Fibroblast of the conjunctiva (primary cell): Measurements from ENCODE around the gene FAM200B.
A peak's percentile ranks its signal among the peaks of the same experiment; 100 is the strongest.
"Not testable (repeated sequence)": the region's sequence is repeated elsewhere in the genome, so short reads cannot be mapped to it uniquely, and the experiment has no call there.

Experiments used
- DNase-seq: peaks from one replicate; pipeline ENCODE4 v3.0.0-alpha.2; 2010; ENCODE audit warnings: low read depth

The FAM200B gene

DNA sequence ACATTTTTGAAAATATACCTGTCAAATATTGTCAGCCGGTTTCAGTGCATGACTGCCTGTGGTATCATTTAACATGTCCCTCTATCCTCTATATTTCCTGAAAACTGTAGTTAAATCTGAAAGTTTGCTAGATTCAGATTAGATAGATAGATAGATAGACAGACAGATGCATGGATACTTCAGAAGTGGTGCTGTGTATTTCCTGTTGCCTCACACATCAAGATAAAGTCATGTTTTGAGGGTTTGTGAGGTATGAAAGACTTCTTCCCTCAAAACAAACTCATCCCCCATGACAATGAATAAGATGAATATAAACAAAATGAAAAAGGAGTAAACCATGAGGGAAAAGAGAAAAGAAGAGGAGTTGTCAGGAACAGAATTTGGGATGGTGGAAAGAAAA is 15.2 kb downstream of the FAM200B start:
- no peak for DNase-seq

DNA sequence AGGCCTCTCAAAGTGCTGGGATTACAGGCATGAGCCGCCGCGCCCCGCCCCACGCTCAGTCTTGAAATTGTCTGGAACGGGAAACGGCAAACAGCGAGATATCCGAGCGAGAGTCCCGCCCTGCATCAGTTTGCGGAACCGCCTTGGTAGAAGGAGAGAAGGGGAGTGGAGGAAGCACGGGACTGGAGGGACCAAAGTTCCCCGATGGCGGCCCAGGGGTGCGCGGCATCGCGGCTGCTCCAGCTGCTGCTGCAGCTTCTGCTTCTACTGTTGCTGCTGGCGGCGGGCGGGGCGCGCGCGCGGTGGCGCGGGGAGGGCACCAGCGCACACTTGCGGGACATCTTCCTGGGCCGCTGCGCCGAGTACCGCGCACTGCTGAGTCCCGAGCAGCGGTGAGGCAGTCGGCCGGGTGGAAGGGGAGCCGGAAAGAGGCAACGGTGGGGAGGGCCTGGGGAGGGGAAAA is 21.3 kb downstream of the FAM200B start, which contains the start of gene BST1:
Gene BST1 (plus strand): TSS at position 125 of the 463 bp plus-strand sequence. CDS start 80 bp downstream, at position 205.
- DNase-seq: no peak

DNA sequence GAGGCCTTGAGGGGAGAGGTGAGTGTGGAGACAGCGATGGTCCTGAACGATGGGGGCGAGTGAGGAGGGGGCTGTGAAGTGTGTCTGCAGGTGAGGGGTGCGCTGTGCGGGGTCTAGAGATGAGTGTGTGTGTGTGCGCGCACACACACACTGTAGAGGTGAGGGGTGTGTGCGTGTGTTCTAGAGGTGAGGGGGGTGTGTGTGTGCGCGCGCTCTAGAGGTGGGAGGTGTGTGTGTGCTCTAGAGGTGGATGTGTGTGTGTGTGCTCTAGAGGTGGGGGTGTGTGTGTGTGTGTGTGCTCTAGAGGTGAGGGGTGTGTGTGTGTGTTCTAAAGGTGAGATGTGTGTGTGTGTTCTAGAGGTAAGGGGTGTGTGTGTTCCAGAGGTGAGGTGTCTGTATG is 21.8 kb downstream of the FAM200B start:
- DNase-seq: no peak

DNA sequence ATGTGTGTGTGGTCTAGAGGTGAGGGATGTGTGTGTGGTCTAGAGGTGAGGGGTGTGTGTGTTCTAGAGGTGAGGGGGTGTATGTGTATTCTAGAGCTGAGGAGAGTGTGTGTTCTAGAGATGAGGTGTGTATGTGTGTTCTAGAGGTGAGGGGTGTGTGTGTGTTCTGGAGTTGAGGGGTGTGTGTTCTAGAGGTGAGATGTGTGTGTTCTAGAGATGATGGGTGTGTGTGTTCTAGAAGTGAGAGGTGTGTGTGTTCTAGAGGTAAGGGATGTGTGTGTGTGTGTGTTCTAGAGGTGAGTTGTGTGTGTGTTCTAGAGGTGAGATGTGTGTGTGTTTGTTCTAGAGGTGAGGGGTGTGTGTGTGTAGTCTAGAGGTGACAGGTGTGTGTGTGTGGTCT is 22.5 kb downstream of the FAM200B start:
- DNase-seq: no peak

DNA sequence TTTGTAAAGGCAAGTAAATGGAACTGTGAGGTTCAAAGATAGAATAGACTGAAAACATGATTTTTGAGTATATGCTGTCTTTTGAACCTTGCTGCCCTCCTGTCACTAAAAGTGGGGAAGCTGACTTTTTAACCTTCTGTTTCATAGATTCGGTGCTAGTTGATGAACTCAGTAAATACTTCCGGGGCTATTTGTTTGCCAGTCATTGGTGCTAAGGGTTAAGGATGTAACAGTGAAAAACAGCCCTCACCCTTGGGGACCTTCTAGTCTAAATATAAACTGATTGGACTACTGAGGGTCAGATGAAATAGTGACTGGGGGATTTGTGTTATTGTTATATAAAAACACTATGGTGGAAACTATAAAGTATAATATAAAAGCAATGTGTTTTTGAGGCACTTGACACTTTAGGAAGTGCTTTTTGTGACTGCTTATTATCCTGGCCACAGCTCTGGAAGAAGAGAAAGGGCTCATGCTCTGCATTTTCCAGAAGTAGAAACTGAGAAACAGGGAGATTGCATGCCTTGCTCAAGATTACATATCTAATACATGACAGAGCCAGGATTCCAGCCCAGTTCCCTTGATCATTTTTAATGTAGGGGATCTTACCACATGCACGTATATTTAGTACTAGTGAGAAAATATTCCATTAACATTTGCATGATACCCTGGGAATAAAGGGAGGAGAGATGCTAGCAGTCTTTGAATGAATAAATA is 25.2 kb downstream of the FAM200B start:
- no peak for DNase-seq

DNA sequence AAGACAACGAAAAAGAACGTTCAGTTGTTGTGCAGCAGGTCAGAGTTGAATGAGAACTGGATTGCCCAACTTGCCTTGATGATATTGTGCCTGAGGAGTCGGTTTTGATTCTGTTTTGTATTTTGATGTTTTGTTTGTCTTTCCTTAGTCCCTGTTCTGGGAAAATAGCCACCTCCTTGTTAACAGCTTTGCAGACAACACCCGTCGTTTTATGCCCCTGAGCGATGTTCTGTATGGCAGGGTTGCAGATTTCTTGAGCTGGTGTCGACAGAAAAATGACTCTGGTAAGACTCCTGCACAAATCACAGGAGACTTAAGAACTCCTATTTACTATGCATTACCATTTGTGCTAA is 25.7 kb downstream of the FAM200B start:
- peak; percentile 51 for DNase-seq

DNA sequence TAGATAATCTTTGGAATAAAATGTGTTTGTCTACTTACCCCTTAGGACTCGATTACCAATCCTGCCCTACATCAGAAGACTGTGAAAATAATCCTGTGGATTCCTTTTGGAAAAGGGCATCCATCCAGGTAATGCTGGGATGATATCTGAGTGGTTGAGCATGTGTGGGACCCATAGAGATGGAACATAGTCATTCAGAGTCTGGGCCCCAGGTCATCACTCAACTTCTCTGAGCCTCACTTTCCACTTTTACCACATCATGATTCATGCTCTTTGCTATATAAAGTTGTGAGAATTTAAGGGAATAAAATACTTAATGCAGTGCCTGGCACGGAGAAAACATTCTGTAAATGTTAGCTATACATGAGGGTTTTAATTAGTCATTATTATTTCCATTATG is 30.1 kb downstream of the FAM200B start:
- DNase-seq: no peak

DNA sequence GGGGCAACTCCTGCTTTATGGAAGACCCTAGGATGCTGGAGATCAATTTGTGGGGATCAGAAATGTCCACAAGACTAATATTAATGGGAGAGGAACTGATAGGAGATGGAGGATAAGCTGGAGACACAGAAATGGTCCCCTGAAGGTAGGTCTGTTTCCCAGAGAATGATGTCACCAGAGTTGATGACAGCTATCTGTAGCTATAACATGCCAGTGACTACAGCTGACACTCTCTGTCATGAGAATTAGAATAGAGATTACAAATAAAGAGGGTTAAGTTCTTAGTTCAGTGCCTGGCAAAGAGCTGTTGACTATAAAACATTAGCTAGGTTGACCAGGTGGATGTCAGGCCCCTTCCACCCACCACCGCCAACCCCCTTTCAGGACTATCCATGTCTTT is 30.6 kb downstream of the FAM200B start:
- DNase-seq: no peak

DNA sequence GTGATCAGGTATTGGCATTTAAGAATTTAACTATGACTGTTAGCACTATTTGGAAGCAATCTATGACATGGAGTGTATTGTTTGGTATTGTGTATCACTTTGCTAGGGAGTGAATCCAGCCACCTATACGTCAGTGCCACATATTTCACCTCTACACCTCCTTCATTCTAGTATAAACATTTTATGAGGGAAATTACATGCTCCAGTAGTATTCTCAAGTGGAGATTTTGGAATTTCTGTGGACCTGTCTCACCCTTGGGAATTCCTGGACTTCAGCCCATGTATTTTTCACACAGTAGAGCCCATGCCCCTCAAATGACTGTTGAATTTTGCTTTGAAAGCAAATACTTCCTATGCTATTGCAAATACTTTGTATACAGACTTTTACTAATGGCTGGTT is 32.5 kb downstream of the FAM200B start:
- DNase-seq: no peak

DNA sequence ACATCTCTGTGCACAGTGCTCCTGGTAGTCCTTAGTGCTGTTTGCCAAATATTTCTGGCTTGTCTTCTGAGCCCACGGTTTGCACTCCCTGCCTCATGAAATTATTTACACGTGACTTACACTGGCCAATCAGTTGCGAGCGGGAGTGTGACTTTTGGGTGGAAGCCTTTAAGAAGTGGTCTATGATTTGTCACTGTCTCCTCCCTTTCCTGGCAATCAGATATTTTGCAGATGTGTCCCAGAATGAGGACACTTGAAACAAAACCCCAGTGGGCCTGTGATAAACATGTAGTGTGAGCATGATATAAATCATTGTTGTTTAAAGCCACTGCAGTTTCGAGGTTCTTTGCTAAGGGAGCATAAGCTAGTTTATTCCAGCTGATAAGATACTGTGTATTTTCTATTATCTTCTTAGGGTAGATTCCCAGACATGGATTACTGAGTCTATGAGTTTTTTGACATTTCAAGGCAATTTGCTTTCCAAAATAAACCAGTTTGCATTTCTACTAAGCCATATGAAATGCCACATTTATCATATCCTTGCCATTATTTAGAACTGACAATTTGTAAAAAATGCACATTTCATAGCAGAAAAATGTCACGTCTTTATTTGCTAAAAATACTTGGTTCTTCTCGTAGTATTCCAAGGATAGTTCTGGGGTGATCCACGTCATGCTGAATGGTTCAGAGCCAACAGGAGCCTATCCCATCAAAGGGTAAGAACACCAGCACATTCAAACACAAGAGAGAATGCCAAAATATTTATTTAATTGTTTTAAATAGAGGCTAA is 33.2 kb downstream of the FAM200B start:
- no peak for DNase-seq

DNA sequence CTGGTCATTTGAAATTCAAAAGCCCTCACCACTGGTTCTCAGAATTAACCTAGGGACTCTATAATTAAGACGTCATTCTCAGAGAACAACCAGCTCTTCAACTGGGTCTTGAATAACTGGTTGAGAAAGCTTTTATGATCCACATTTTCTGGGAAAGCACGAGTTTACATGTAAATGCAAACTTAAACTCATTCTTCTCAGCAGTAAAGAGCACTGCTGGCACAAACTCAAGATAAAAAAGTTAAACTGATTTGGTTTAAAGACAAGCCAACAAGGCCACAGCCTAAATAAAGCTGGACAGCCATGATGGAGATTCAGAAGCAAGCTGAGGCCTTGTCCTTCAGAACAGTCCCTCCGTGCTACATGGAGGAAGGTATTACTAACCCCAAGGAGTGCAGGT is 34.5 kb downstream of the FAM200B start:
- no peak for DNase-seq

DNA sequence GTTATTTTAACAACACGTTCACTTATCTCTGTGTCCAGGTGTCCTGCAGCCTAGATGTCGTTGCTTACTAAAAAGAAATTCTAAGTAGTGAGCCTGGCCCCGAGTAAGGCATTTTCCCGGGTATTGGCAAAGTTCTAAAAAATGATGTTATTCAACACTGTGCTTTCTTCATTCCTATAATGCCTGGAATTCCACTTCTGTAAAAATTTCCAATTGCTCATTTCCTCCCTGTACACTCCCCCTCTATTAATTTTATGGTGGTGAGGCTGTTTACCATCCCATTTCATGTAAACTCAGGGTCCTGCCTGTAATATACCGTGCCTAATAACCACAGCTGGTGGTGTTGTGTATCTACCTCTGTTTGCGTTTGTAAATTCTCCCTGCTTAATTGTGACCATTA is 35.5 kb downstream of the FAM200B start:
- DNase-seq: no peak

DNA sequence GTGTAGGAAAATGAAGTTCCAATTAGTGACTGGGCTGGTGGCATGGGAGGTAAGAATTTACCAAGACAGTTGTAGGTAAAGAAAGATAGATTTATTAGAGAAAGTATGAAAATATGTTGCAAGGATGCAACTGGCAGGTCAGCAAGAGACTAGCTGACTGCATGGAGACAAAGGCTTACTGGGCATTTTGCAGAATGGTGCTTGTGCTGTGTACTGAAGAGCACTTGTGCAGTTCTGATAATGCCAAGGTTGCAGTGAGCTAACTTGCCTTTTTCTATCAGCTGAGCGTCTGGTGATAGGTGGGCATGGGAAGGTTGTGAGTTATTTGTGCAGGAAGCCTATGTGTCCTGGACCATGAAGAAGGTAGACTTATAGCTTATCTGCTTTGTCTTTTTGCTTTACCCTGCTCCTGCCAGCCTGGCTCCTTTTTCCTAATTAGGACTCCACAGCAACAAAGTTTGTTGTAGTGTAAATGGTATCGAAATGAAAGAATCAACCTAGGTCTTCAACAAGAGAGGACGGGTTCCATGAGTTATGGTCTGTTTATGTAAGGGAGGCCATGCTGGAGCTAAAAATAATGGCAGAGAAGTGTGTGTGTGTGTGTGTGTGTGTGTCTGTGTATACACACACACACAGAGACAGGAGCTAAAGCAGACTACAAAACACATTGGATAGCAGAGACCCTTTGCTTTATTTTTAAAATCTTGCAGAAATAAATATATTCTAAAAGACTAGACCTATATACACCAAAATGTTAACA is 36.2 kb downstream of the FAM200B start:
- DNase-seq: no peak

DNA sequence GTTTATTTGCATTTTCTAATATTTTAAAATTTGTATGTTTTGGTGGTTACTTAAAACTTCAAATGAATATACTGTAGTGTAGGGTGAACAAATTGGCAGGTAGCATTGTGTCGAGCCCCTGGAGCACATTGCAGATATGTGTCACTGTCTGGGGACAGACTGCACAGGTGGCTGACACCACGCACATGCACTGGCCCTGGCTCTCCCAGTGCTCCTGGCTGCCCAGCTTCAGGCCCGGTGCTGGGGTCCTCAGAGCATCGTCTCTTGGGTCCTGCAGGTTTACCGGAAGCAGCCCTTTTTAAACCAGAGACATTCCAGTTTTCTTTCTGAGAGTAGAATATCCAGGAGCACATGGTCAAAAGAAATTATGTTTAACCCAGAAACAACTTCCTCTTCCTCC is 36.8 kb downstream of the FAM200B start:
- DNase-seq: no peak

DNA sequence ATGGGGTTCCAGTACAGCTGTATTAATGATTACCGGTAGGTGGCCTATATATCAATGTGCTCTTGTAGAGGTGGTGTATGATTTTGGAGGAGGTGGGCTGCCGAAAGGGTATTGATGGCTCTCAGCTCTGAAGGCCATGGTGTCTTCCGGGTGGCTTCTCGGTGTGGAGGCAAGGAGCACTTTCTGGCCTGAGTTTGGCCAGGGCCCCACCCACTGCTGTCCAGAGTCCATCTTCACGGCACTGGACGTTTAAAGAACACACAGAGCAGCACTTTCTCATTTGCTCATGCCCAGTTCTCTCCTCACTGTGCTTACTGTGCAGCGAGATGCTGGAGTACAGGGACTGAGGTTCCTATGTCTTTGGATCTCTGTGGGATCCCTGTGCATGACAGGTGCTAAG is 37.3 kb downstream of the FAM200B start:
- no peak for DNase-seq

DNA sequence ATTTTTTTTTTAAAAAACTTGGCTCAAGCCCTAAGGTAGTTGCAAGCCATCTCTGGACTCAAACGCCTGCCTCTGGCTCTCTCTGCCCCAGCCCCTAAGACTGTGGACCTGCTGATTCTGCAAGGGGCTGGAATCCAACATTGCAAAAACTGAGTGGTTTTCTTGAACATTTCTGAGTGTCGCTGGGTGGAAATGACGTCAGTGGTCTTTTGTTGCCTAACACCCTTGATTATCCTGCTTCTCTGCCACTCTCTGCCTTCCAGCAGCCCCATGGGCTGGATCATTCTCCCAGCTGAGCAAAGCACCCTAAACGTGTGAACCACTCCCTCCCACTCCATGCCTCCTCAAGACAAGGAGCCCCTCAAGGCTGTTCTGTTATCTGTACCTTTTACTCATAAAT is 37.9 kb downstream of the FAM200B start:
- DNase-seq: no peak

DNA sequence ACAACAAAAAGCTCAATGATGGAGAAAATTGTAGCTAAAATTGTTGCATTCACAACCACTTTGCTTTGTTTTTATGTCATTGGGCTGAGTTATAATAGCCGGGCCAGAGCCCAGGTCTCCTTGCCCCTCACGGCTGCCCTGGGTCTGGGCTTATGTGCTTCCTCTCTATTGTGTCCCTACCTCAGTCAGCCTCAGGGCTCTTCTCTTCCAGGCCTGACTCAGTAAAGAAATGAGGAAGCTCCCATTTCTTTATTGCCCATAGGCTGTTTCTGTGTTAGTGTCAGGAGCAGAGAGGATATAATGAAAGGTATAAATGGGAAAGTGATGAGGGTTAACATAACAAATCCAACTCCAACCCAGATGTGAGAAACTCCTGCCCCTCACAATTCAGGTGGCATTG is 39.2 kb downstream of the FAM200B start:
- DNase-seq: no peak

DNA sequence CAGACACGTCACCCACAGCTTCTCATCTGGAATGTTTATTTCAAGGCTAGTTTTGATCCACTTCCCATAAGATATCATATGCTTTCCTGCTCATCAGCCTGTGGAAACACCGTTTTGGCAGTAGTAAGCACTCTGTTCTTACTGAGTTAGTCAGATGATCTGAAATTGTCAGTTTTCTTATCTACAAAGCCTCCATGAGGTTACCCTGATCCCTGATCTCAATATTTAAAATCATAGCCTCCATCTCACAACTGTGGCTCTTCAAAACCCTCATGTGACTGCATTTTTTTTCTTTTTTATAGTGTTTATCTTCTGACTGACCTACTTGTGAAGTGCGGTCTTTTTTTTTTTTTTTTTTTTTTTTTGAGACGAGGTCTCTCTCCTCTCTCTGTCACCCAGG is 44.0 kb downstream of the FAM200B start:
- no peak for DNase-seq

DNA sequence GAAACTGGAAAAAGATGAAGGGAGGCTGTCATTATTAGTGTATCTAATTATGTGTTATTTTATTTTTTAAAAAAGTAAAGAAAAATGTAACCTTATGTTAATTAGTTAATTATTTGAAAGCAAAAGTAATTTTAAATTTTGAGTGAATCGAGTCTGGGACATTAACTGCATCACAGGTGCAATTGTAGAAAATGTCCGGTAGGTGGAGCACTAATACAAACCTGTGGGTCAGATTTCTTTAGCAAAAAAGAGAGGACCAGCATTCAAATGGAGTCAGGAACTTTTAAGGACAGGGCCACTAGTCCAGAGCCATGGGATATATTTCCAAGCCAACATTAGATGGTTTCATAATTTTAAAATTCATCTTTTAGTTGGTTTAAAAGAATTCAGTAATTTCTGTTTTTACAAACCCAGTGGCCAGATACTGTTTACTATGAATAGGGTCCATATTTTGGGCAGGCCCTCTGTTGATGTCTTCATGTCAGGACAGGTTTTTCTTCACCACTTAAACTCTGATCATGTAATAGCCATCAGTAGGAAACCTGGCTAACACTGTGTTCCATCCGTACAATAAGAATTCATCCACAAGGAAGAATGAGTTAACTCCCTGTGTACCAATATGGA is 48.4 kb downstream of the FAM200B start:
- DNase-seq: peak; percentile 23

DNA sequence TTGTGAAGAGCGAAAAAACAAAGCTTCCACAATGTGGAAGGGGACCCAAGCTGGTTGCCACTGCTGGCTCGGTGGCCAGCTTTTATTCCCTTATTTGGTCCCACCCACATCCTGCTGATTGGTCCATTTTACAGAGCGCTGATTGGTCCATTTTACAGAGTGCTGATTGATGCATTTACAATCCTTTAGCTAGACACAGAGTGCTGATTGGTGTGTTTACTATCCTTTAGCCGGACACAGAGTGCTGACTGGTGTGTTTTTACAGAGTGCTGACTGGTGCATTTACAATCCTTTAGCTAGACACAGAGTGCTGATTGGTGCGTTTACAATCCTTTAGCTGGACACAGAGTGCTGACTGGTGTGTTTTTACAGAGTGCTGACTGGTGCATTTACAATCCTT is 51.4 kb downstream of the FAM200B start:
- not testable (repeated sequence) for DNase-seq

DNA sequence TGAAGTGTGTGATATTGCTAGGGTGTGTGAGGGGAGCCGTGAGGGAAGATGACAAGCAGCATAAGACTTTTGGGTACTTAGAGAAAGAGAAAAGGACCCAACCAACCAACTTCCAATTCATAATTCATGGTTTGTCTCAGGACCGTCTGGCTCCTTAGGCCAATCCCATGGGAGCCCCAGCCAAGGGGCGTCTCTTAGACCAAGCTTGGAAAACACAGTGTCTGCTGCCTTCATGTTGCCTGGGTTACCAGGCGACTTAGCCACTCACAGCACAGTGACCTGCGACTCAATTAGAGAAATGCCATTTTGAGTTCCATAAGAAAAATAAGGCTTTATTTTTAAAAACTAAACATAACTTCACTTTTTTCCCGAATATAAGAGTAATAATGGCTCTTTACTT is 53.9 kb downstream of the FAM200B start:
- no peak for DNase-seq

DNA sequence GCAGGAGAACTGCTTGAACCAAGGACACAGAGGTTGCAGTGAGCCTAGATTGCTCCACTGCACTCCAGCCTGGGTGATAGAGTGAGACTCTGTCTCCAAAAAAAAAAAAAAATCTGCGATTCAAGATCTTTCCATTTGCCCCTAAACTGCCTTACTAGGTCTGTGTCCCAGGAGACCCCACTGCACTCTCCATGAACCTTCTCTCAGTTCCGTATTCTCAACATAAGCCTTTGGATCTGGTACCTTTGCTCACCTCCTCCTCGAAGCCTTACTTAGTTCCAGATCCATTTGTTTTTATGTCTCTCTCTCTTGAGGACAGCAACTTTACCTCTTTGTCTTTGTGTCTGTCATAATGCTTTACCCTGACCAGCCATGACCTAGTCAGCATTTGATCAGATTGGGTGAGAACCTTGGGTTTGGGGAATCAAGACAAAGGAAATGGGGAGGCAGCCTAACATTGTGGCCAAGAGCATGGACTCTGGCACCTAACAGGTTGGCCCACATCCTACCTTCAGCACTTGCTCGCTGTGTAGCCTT is 55.0 kb downstream of the FAM200B start:
- no peak for DNase-seq
